Caco-2 (cell line): ENCODE data around the gene ATXN2L. TPM values are rescaled to one million over a fixed set of nuclear protein-coding genes. Genes with fewer than 3 reads are reported as not detected.

Experiments used
- BruUV-seq: library from RNA; stranded (reverse); fragments of 400-500 nt; replicated peaks from 2 replicates; lab custom pipeline; 2021; lab: Mats Ljungman, UMichigan
- CTCF ChIA-PET: fragments of 300-600 bp; sonication (Branson Sonifier 250); formaldehyde crosslinking; loops from one replicate; lab custom pipeline; 2022; ENCODE audit warnings: antibody characterized with exemption; lab: Charles Lee
- POLR2A ChIA-PET: fragments of 300-600 bp; sonication (Branson Sonifier 250); formaldehyde crosslinking; loops from one replicate; lab custom pipeline; 2022; ENCODE audit warnings: antibody characterized with exemption; lab: Charles Lee
- DNase-seq, 2 experiments: peaks; one replicate each; pipeline versions ENCODE4 v3.0.0 to v3.0.0-alpha.2; 2020 to 2022
- H3K27me3 ChIP-seq: replicated peaks from 2 replicates; pipeline ENCODE4 v1.6.0; 2011; ENCODE audit warnings: low read length; ENCODE audit not compliant: control insufficient read depth, insufficient read depth
- H3K36me3 ChIP-seq: 2 replicates; pipeline ENCODE4 v1.5.1; 2011; ENCODE audit warnings: low read length; ENCODE audit not compliant: control insufficient read depth, insufficient read depth
- H3K4me1 ChIP-seq: fragments of 250-450 bp; sonication (Bioruptor Pico); 2 replicates; pipeline ENCODE4 v1.5.1; 2020; ENCODE audit warnings: mild to moderate bottlenecking
- H3K4me3 ChIP-seq: 2 replicates; pipeline ENCODE4 v1.5.1; 2011; ENCODE audit warnings: low read depth, mild to moderate bottlenecking, control low read depth, low read length
- H3K9me3 ChIP-seq: fragments of 250-450 bp; sonication (Bioruptor Pico); 2 replicates; pipeline ENCODE4 v1.5.1; 2020; ENCODE audit warnings: mild to moderate bottlenecking, moderate library complexity
- H3K27ac Mint-ChIP-seq: one replicate; pipeline ENCODE4 v1.8.0; 2022; ENCODE audit warnings: mixed read lengths; ENCODE audit not compliant: unreplicated experiment
- H3K27me3 Mint-ChIP-seq: one replicate; pipeline ENCODE4 v1.8.0; 2022; ENCODE audit warnings: mixed read lengths; ENCODE audit not compliant: insufficient read depth, unreplicated experiment
- H3K36me3 Mint-ChIP-seq: one replicate; pipeline ENCODE4 v1.8.0; 2022; ENCODE audit warnings: mild to moderate bottlenecking, mixed read lengths; ENCODE audit not compliant: insufficient read depth, unreplicated experiment
- H3K4me1 Mint-ChIP-seq: one replicate; pipeline ENCODE4 v1.8.0; 2022; ENCODE audit warnings: low read depth, mixed read lengths; ENCODE audit not compliant: unreplicated experiment
- H3K4me3 Mint-ChIP-seq: one replicate; pipeline ENCODE4 v1.8.0; 2022; ENCODE audit warnings: mild to moderate bottlenecking, moderate library complexity, mixed read lengths; ENCODE audit not compliant: unreplicated experiment
- H3K9me3 Mint-ChIP-seq: one replicate; pipeline ENCODE4 v1.8.0; 2022; ENCODE audit warnings: mixed read lengths; ENCODE audit not compliant: unreplicated experiment
- intact Hi-C: fragments of 100-400 bp; cut with micrococcal nuclease; formaldehyde crosslinking; loops from one replicate; pipeline ENCODE4 v1.10.0; 2022; ENCODE audit not compliant: unreplicated experiment
- total RNA-seq: library from RNA; stranded (reverse); gene quantifications from 2 replicates; pipeline ENCODE4 v1.2.3, GENCODE V29; 2022
- TF ChIP-seq, protein P1 (sequence below), 2 experiments: fragments of 200-600 bp in 1 of 2; IDR thresholded peaks; 1 replicate in 1 of 2; 2 replicates in 1 of 2; pipeline versions ENCODE4 v1.5.1 to v1.8.0; 2011 to 2022; ENCODE audit warnings: antibody characterized with exemption in 1 of 2, control low read depth in 1 of 2, inconsistent platforms in 1 of 2, low read depth in 1 of 2, low read length in 1 of 2, mild to moderate bottlenecking in 1 of 2, moderate library complexity in 1 of 2; ENCODE audit not compliant: insufficient read depth in 1 of 2, severe bottlenecking in 1 of 2, unreplicated experiment in 1 of 2

ATXN2L gene
- total RNA-seq, 1 experiment from 2014 or later, result 352 TPM

DNA sequence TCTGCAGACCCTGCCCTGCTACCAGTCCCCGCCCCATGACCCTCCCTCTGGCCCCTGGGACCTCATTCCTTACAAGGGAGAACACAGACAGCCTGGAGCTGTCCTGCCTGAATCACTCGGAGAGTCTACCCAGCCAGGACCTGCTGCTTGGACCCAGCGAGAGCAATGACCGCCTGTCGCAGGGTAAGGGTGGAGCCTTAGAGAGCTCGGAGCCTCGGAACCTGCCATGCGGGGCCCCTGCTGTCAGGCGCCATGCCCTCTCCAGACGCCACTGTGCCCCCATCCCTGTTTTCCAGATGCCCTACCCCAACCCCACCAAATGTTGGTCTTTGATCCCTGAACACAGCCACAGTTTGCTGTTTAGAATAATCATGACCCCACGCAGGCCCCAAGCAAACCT lies 46.4 kb downstream of the ATXN2L start:
- Mint-ChIP-seq H3K36me3 (peaks cover 68% of the 10 kb centered on the region), H3K4me1 (peaks cover 13% of the 10 kb centered on the region), H3K4me3 (no peak overlapping the region), H3K9me3 (no peaks in the 10 kb centered on the region), H3K27me3 (no peaks in the 10 kb centered on the region), H3K27ac (no peak overlapping the region)
- Histone ChIP-seq H3K9me3 (no peaks in the 10 kb centered on the region), H3K27me3 (no peaks in the 10 kb centered on the region), H3K36me3 (peaks cover 1% of the 10 kb centered on the region), H3K4me3 (no peak overlapping the region), H3K4me1 (peaks cover 12% of the 10 kb centered on the region)
- POLR2A ChIA-PET, result no interaction called here
- CTCF ChIA-PET, result no interaction called here
- intact Hi-C loops, result no loop called here
- TF ChIP-seq, protein P1, sequence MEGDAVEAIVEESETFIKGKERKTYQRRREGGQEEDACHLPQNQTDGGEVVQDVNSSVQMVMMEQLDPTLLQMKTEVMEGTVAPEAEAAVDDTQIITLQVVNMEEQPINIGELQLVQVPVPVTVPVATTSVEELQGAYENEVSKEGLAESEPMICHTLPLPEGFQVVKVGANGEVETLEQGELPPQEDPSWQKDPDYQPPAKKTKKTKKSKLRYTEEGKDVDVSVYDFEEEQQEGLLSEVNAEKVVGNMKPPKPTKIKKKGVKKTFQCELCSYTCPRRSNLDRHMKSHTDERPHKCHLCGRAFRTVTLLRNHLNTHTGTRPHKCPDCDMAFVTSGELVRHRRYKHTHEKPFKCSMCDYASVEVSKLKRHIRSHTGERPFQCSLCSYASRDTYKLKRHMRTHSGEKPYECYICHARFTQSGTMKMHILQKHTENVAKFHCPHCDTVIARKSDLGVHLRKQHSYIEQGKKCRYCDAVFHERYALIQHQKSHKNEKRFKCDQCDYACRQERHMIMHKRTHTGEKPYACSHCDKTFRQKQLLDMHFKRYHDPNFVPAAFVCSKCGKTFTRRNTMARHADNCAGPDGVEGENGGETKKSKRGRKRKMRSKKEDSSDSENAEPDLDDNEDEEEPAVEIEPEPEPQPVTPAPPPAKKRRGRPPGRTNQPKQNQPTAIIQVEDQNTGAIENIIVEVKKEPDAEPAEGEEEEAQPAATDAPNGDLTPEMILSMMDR (IDR thresholded peaks at IDR 0.05; ENCODE audit: insufficient read depth in 1 of 2, low read depth in 1 of 2, low read length in 1 of 2, severe bottlenecking in 1 of 2, unreplicated experiment in 1 of 2), result no peak
- BruUV-seq, result no TSS peak
- no peak for DNase-seq

GRCh38 chr16:28872952-28873351 lies 50.2 kb downstream of the ATXN2L start:
- no peaks in the 10 kb centered on the region for H3K9me3 Mint-ChIP-seq
- peaks cover 62% of the 10 kb centered on the region for H3K36me3 Mint-ChIP-seq
- intact Hi-C loops, result no loop called here
- Histone ChIP-seq H3K36me3 (peaks cover 1% of the 10 kb centered on the region), H3K9me3 (no peaks in the 10 kb centered on the region), H3K27me3 (no peaks in the 10 kb centered on the region), H3K4me1 (no peaks in the 10 kb centered on the region), H3K4me3 (no peak overlapping the region)
- TF ChIP-seq, protein P1 (IDR thresholded peaks at IDR 0.05; ENCODE audit: insufficient read depth in 1 of 2, low read depth in 1 of 2, low read length in 1 of 2, severe bottlenecking in 1 of 2, unreplicated experiment in 1 of 2), result no peak
- DNase-seq, result no peak
- ChIA-PET POLR2A (no interaction called here), CTCF (interaction anchor here (1.0 kb wide), 1 partner anchor 27 kb away, joined by 3 read pairs; the partner anchor contains the start of gene TUFM)
- no peak overlapping the region for H3K27ac Mint-ChIP-seq
- H3K4me3 Mint-ChIP-seq, result no peak overlapping the region
- H3K4me1 Mint-ChIP-seq, result no peaks in the 10 kb centered on the region
- no TSS peak for BruUV-seq
- no peaks in the 10 kb centered on the region for H3K27me3 Mint-ChIP-seq

- no peak overlapping the region for H3K4me3 ChIP-seq
- Mint-ChIP-seq H3K27ac (no peak overlapping the region), H3K36me3 (peaks cover 63% of the 10 kb centered on the region), H3K9me3 (no peaks in the 10 kb centered on the region), H3K27me3 (no peaks in the 10 kb centered on the region), H3K4me1 (no peaks in the 10 kb centered on the region), H3K4me3 (no peak overlapping the region)
- intact Hi-C loops, result no loop called here
- peaks cover 1% of the 10 kb centered on the region for H3K36me3 ChIP-seq
- peak in 1 of 2 experiments; percentile 56 for DNase-seq
- H3K9me3 ChIP-seq, result no peaks in the 10 kb centered on the region
- TSS peak; percentile 28 for BruUV-seq
- ChIA-PET CTCF (interaction anchor here (1.0 kb wide), 1 partner anchor 28 kb away, joined by 3 read pairs; the partner anchor contains the start of gene TUFM), POLR2A (no interaction called here)
- TF ChIP-seq, protein P1 (IDR thresholded peaks at IDR 0.05; ENCODE audit: insufficient read depth in 1 of 2, low read depth in 1 of 2, low read length in 1 of 2, severe bottlenecking in 1 of 2, unreplicated experiment in 1 of 2), result peak; percentile 58 to 62
- H3K4me1 ChIP-seq, result peaks cover 3% of the 10 kb centered on the region; the same call in 1 of the 2 replicates
- H3K27me3 ChIP-seq, result no peaks in the 10 kb centered on the region
These were observed 50.9 kb downstream of the ATXN2L start for GRCh38 chr16:28873543-28874201.
